HL-60 (cell line): Measurements from ENCODE around the gene CYP4A22.

Experiments
- DNase-seq, 2 experiments: peaks; one replicate each; pipeline ENCODE4 v3.0.0-alpha.2; 2010 to 2020; ENCODE audit warnings: low read depth in 1 of 2, low spot score in 1 of 2
- H3K27ac ChIP-seq: fragments of 250-450 bp; sonication (Bioruptor Pico); replicated peaks from 2 replicates; pipeline ENCODE4 v1.5.1; 2020; ENCODE audit warnings: mild to moderate bottlenecking, moderate library complexity
- H3K27me3 ChIP-seq: fragments of 250-450 bp; sonication (Bioruptor Pico); 2 replicates; pipeline ENCODE4 v1.5.1; 2021; ENCODE audit warnings: mild to moderate bottlenecking, moderate library complexity; ENCODE audit not compliant: insufficient read depth, poor library complexity, severe bottlenecking
- H3K4me3 ChIP-seq: replicated peaks from 2 replicates; pipeline ENCODE4 v1.5.1; 2011; ENCODE audit warnings: mild to moderate bottlenecking, control low read depth, low read length; ENCODE audit not compliant: insufficient read depth
- GABPA ChIP-seq: IDR thresholded peaks from 2 replicates; pipeline ENCODE4 v1.6.1; 2012; ENCODE audit warnings: low read depth
- POLR2AphosphoS5 ChIP-seq: IDR thresholded peaks from 2 replicates; pipeline ENCODE4 v1.6.1; 2012; ENCODE audit warnings: low read depth
- SPI1 ChIP-seq: IDR thresholded peaks from 2 replicates; pipeline ENCODE4 v1.6.1; 2012; ENCODE audit warnings: low read depth, mild to moderate bottlenecking, borderline replicate concordance
- TF ChIP-seq, protein P1 (sequence below): IDR thresholded peaks from 2 replicates; pipeline ENCODE4 v1.6.1; 2012; ENCODE audit warnings: low read depth; ENCODE audit not compliant: insufficient replicate concordance
- TF ChIP-seq, protein P2 (sequence below): IDR thresholded peaks from one replicate; pipeline ENCODE4 v1.5.1; 2011; ENCODE audit warnings: low read length, control low read depth, inconsistent platforms; ENCODE audit not compliant: insufficient read depth

The CYP4A22 gene

GRCh38 chr1:47182676-47183235, 45.5 kb downstream of the CYP4A22 start:
- no peaks in the 10 kb centered on the region for H3K27me3 ChIP-seq
- TF ChIP-seq POLR2AphosphoS5 (no peak), GABPA (no peak), SPI1 (no peak)
- TF ChIP-seq, protein P1, sequence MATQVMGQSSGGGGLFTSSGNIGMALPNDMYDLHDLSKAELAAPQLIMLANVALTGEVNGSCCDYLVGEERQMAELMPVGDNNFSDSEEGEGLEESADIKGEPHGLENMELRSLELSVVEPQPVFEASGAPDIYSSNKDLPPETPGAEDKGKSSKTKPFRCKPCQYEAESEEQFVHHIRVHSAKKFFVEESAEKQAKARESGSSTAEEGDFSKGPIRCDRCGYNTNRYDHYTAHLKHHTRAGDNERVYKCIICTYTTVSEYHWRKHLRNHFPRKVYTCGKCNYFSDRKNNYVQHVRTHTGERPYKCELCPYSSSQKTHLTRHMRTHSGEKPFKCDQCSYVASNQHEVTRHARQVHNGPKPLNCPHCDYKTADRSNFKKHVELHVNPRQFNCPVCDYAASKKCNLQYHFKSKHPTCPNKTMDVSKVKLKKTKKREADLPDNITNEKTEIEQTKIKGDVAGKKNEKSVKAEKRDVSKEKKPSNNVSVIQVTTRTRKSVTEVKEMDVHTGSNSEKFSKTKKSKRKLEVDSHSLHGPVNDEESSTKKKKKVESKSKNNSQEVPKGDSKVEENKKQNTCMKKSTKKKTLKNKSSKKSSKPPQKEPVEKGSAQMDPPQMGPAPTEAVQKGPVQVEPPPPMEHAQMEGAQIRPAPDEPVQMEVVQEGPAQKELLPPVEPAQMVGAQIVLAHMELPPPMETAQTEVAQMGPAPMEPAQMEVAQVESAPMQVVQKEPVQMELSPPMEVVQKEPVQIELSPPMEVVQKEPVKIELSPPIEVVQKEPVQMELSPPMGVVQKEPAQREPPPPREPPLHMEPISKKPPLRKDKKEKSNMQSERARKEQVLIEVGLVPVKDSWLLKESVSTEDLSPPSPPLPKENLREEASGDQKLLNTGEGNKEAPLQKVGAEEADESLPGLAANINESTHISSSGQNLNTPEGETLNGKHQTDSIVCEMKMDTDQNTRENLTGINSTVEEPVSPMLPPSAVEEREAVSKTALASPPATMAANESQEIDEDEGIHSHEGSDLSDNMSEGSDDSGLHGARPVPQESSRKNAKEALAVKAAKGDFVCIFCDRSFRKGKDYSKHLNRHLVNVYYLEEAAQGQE, result no peak
- TF ChIP-seq, protein P2, sequence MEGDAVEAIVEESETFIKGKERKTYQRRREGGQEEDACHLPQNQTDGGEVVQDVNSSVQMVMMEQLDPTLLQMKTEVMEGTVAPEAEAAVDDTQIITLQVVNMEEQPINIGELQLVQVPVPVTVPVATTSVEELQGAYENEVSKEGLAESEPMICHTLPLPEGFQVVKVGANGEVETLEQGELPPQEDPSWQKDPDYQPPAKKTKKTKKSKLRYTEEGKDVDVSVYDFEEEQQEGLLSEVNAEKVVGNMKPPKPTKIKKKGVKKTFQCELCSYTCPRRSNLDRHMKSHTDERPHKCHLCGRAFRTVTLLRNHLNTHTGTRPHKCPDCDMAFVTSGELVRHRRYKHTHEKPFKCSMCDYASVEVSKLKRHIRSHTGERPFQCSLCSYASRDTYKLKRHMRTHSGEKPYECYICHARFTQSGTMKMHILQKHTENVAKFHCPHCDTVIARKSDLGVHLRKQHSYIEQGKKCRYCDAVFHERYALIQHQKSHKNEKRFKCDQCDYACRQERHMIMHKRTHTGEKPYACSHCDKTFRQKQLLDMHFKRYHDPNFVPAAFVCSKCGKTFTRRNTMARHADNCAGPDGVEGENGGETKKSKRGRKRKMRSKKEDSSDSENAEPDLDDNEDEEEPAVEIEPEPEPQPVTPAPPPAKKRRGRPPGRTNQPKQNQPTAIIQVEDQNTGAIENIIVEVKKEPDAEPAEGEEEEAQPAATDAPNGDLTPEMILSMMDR, result no peak
- no peak for DNase-seq
- no peak overlapping the region for H3K4me3 ChIP-seq
- no peak overlapping the region for H3K27ac ChIP-seq

DNA sequence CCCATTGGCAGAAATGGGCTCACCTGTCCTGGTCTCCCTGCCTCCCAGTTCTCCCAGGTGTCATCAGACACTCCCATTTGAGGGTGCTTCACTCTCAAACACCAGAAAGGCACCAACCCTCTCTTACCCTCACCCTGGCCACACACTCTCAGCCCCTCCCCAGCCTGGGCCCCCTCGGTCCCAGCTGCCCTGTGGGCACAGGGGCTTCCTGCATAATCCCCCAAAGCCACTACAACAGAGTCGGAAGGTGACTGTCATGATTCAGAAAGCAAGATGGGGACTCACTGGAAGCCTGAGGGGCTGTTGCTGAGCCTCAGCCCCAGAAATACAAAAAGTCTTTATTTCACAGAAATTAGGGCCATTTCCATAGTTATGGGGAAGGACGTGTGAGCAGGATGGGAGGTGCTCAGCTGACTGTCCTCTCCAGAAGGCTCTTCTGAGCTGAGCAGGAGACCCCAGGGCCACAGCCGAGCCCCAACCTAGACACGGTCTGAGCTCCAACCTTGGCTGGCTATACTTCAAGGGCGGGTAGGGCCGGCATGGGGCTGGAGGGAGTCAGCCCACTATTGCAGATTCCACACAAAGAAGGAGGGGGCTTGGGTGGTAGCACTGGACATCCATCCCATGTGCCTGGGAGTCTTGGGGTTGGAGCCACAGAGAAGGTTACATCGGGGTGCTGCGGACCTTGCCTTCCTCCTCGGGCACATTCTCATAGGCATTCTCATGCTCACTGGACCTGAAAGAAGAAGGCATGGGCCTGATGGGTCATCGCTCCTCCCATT, 46.3 kb downstream of the CYP4A22 start:
- DNase-seq, result no peak
- TF ChIP-seq, protein P2, result no peak
- no peak for TF ChIP-seq POLR2AphosphoS5
- TF ChIP-seq, protein P1, result no peak
- Histone ChIP-seq H3K4me3 (no peak overlapping the region), H3K27ac (no peak overlapping the region), H3K27me3 (no peaks in the 10 kb centered on the region)

- Histone ChIP-seq H3K4me3 (no peak overlapping the region), H3K27me3 (no peaks in the 10 kb centered on the region), H3K27ac (no peak overlapping the region)
- no peak for DNase-seq
- no peak for TF ChIP-seq POLR2AphosphoS5
- TF ChIP-seq, protein P2, result no peak
Observed at GRCh38 chr1:47184090-47184821, 47.0 kb downstream of the CYP4A22 start.
